Measurements from ENCODE around the gene IGFBP3.

DNA sequence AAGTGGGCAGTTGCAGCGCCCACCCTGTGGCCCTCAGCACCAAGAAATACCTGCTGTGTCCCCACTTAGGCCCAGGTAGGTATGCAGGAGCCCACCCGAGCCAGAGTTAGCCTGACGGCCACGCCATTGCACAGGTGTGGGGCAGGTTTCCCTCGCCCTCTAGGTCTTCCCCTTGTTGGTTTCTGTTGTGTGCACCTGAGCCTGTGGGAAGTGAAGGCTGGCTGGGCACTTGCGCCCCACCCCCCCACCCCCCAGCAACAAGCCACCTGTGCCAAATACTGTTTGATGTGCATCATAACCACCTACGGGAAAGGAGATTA lies 48.1 kb downstream of the IGFBP3 start, which contains the start of gene CCDC201:
- no peak for TF ChIP-seq ATF6 (CRISPR knock-in tag; IDR thresholded peaks at IDR 0.05)
- no peak for TF ChIP-seq HDAC2 (IDR thresholded peaks at IDR 0.05)
- no peak for TF ChIP-seq CTCF (IDR thresholded peaks at IDR 0.05 in 2 of 3, conservative IDR thresholded peaks at IDR 0.05 in 1 of 3; ENCODE audit: insufficient read depth in 2 of 3, low read depth in 1 of 3, low read length in 3 of 3)
- TF ChIP-seq ARNT (IDR thresholded peaks at IDR 0.05): no peak
- TF ChIP-seq ZNF586 (CRISPR knock-in tag; conservative IDR thresholded peaks at IDR 0.05): no peak
- TF ChIP-seq ZNF274 (IDR thresholded peaks at IDR 0.05; ENCODE audit: borderline replicate concordance, low read depth, low read length): no peak
- no peak for TF ChIP-seq ZZZ3 (IDR thresholded peaks at IDR 0.05)
- TF ChIP-seq, protein P1, sequence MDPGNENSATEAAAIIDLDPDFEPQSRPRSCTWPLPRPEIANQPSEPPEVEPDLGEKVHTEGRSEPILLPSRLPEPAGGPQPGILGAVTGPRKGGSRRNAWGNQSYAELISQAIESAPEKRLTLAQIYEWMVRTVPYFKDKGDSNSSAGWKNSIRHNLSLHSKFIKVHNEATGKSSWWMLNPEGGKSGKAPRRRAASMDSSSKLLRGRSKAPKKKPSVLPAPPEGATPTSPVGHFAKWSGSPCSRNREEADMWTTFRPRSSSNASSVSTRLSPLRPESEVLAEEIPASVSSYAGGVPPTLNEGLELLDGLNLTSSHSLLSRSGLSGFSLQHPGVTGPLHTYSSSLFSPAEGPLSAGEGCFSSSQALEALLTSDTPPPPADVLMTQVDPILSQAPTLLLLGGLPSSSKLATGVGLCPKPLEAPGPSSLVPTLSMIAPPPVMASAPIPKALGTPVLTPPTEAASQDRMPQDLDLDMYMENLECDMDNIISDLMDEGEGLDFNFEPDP (CRISPR knock-in tag; IDR thresholded peaks at IDR 0.05): no peak
- TF ChIP-seq RAD21 (CRISPR knock-in tag; conservative IDR thresholded peaks at IDR 0.05 in 1 of 2, IDR thresholded peaks at IDR 0.05 in 1 of 2): no peak
- no peak for TF ChIP-seq MBD2 (IDR thresholded peaks at IDR 0.05; ENCODE audit: borderline replicate concordance, low read depth)
- no peak for TF ChIP-seq ELF1 (tag; IDR thresholded peaks at IDR 0.05)
- TF ChIP-seq EZH2 (IDR thresholded peaks at IDR 0.05; ENCODE audit: borderline replicate concordance, low read depth, low read length): no peak
- TF ChIP-seq, protein P2, sequence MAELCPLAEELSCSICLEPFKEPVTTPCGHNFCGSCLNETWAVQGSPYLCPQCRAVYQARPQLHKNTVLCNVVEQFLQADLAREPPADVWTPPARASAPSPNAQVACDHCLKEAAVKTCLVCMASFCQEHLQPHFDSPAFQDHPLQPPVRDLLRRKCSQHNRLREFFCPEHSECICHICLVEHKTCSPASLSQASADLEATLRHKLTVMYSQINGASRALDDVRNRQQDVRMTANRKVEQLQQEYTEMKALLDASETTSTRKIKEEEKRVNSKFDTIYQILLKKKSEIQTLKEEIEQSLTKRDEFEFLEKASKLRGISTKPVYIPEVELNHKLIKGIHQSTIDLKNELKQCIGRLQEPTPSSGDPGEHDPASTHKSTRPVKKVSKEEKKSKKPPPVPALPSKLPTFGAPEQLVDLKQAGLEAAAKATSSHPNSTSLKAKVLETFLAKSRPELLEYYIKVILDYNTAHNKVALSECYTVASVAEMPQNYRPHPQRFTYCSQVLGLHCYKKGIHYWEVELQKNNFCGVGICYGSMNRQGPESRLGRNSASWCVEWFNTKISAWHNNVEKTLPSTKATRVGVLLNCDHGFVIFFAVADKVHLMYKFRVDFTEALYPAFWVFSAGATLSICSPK (IDR thresholded peaks at IDR 0.05; ENCODE audit: borderline replicate concordance): no peak
